ENCODE results near the gene THY1.
A peak's percentile ranks its signal among the peaks of the same experiment; 100 is the strongest.

The THY1 gene

GRCh38 chr11:119372260-119373058 is 50.5 kb downstream of the THY1 start:
- Histone ChIP-seq H3K27ac (ENCODE audit: low read depth, low read length) (no peak overlapping the region), H3K9ac (ENCODE audit: low read length in 5 of 5) (no peak overlapping the region), H3K4me1 (ENCODE audit: control insufficient read depth in 5 of 5, insufficient read depth in 5 of 5, low read length in 5 of 5) (peaks cover 18 to 80% (median 63%) of the 10 kb centered on the region in 5 donors)

GRCh38 chr11:119371778-119372182 is 51.2 kb downstream of the THY1 start:
- Histone ChIP-seq H3K9me3 (ENCODE audit: control insufficient read depth in 5 of 5, low read length in 5 of 5) (no peaks in the 10 kb centered on the region), H3K9ac (ENCODE audit: low read length in 5 of 5) (no peak overlapping the region), H3K4me3 (ENCODE audit: low read depth in 1 of 5, low read length in 5 of 5) (no peak overlapping the region), H3K27me3 (ENCODE audit: control insufficient read depth in 5 of 5, insufficient read depth in 4 of 5, low read length in 5 of 5) (peaks cover 0 to 12% (median 7%) of the 10 kb centered on the region in 5 donors), H3K4me1 (ENCODE audit: control insufficient read depth in 5 of 5, insufficient read depth in 5 of 5, low read length in 5 of 5) (peaks cover 20 to 80% (median 63%) of the 10 kb centered on the region in 5 donors), H3K27ac (ENCODE audit: low read depth, low read length) (no peak overlapping the region), H3K36me3 (ENCODE audit: control insufficient read depth in 5 of 5, insufficient read depth in 5 of 5, low read length in 5 of 5) (no peaks in the 10 kb centered on the region)

More at GRCh38 chr11:119372260-119373058, 50.5 kb downstream of the THY1 start:
- H3K9me3 ChIP-seq (ENCODE audit: control insufficient read depth in 5 of 5, low read length in 5 of 5): no peaks in the 10 kb centered on the region
- peaks cover 0 to 6% (median 2%) of the 10 kb centered on the region in 5 donors for H3K27me3 ChIP-seq (ENCODE audit: control insufficient read depth in 5 of 5, insufficient read depth in 4 of 5, low read length in 5 of 5)
- no peak overlapping the region for H3K4me3 ChIP-seq (ENCODE audit: low read depth in 1 of 5, low read length in 5 of 5)
- H3K36me3 ChIP-seq (ENCODE audit: control insufficient read depth in 5 of 5, insufficient read depth in 5 of 5, low read length in 5 of 5): no peaks in the 10 kb centered on the region

- H3K4me3 ChIP-seq (ENCODE audit: low read depth in 1 of 5, low read length in 5 of 5): no peak overlapping the region
- no peaks in the 10 kb centered on the region for H3K9me3 ChIP-seq (ENCODE audit: control insufficient read depth in 5 of 5, low read length in 5 of 5)
- H3K36me3 ChIP-seq (ENCODE audit: control insufficient read depth in 5 of 5, insufficient read depth in 5 of 5, low read length in 5 of 5): no peaks in the 10 kb centered on the region
- H3K9ac ChIP-seq (ENCODE audit: low read length in 5 of 5): peak overlapping the region in 1 of 5 donors; percentile 14
- no peak overlapping the region for H3K27ac ChIP-seq (ENCODE audit: low read depth, low read length)
- H3K4me1 ChIP-seq (ENCODE audit: control insufficient read depth in 5 of 5, insufficient read depth in 5 of 5, low read length in 5 of 5): peaks cover 16 to 76% (median 59%) of the 10 kb centered on the region in 5 donors
- peaks cover 0 to 14% (median 9%) of the 10 kb centered on the region in 5 donors for H3K27me3 ChIP-seq (ENCODE audit: control insufficient read depth in 5 of 5, insufficient read depth in 4 of 5, low read length in 5 of 5)
Measured at GRCh38 chr11:119371067-119371601, 51.8 kb downstream of the THY1 start.

- peaks cover under 1 to 15% (median 11%) of the 10 kb centered on the region in 5 donors for H3K27me3 ChIP-seq (ENCODE audit: control insufficient read depth in 5 of 5, insufficient read depth in 4 of 5, low read length in 5 of 5)
- no peaks in the 10 kb centered on the region for H3K9me3 ChIP-seq (ENCODE audit: control insufficient read depth in 5 of 5, low read length in 5 of 5)
- no peaks in the 10 kb centered on the region for H3K36me3 ChIP-seq (ENCODE audit: control insufficient read depth in 5 of 5, insufficient read depth in 5 of 5, low read length in 5 of 5)
- no peak overlapping the region for H3K9ac ChIP-seq (ENCODE audit: low read length in 5 of 5)
- no peak overlapping the region for H3K4me3 ChIP-seq (ENCODE audit: low read depth in 1 of 5, low read length in 5 of 5)
- peaks cover 16 to 70% (median 54%) of the 10 kb centered on the region in 5 donors for H3K4me1 ChIP-seq (ENCODE audit: control insufficient read depth in 5 of 5, insufficient read depth in 5 of 5, low read length in 5 of 5)
- H3K27ac ChIP-seq (ENCODE audit: low read depth, low read length): no peak overlapping the region
Measured at GRCh38 chr11:119370486-119371046, 52.4 kb downstream of the THY1 start.

- no peak overlapping the region for H3K4me3 ChIP-seq (ENCODE audit: low read depth in 1 of 5, low read length in 5 of 5)
- H3K36me3 ChIP-seq (ENCODE audit: control insufficient read depth in 5 of 5, insufficient read depth in 5 of 5, low read length in 5 of 5): no peaks in the 10 kb centered on the region
- no peak overlapping the region for H3K27ac ChIP-seq (ENCODE audit: low read depth, low read length)
- H3K4me1 ChIP-seq (ENCODE audit: control insufficient read depth in 5 of 5, insufficient read depth in 5 of 5, low read length in 5 of 5): peaks cover 9 to 62% (median 44%) of the 10 kb centered on the region in 5 donors
- no peak overlapping the region for H3K9ac ChIP-seq (ENCODE audit: low read length in 5 of 5)
- no peaks in the 10 kb centered on the region for H3K9me3 ChIP-seq (ENCODE audit: control insufficient read depth in 5 of 5, low read length in 5 of 5)
- peaks cover 10 to 26% (median 24%) of the 10 kb centered on the region in 5 donors for H3K27me3 ChIP-seq (ENCODE audit: control insufficient read depth in 5 of 5, insufficient read depth in 4 of 5, low read length in 5 of 5)
Measured at GRCh38 chr11:119369132-119369925, 53.6 kb downstream of the THY1 start.

- H3K9me3 ChIP-seq (ENCODE audit: control insufficient read depth in 5 of 5, low read length in 5 of 5): no peaks in the 10 kb centered on the region
- no peaks in the 10 kb centered on the region for H3K36me3 ChIP-seq (ENCODE audit: control insufficient read depth in 5 of 5, insufficient read depth in 5 of 5, low read length in 5 of 5)
- peaks cover 10 to 29% (median 24%) of the 10 kb centered on the region in 5 donors for H3K27me3 ChIP-seq (ENCODE audit: control insufficient read depth in 5 of 5, insufficient read depth in 4 of 5, low read length in 5 of 5)
- peak overlapping the region in 1 of 5 donors; percentile 1 for H3K4me3 ChIP-seq (ENCODE audit: low read depth in 1 of 5, low read length in 5 of 5)
- peaks cover 9 to 60% (median 40%) of the 10 kb centered on the region in 5 donors for H3K4me1 ChIP-seq (ENCODE audit: control insufficient read depth in 5 of 5, insufficient read depth in 5 of 5, low read length in 5 of 5)
- peak overlapping the region in 1 of 5 donors; percentile 35 for H3K9ac ChIP-seq (ENCODE audit: low read length in 5 of 5)
- H3K27ac ChIP-seq (ENCODE audit: low read depth, low read length): no peak overlapping the region
Measured at GRCh38 chr11:119368121-119369034, 54.6 kb downstream of the THY1 start.

GRCh38 chr11:119367661-119368120 is 55.3 kb downstream of the THY1 start:
- Histone ChIP-seq H3K36me3 (ENCODE audit: control insufficient read depth in 5 of 5, insufficient read depth in 5 of 5, low read length in 5 of 5) (no peaks in the 10 kb centered on the region), H3K4me1 (ENCODE audit: control insufficient read depth in 5 of 5, insufficient read depth in 5 of 5, low read length in 5 of 5) (peaks cover 9 to 66% (median 42%) of the 10 kb centered on the region in 5 donors), H3K4me3 (ENCODE audit: low read depth in 1 of 5, low read length in 5 of 5) (no peak overlapping the region), H3K9ac (ENCODE audit: low read length in 5 of 5) (no peak overlapping the region), H3K27me3 (ENCODE audit: control insufficient read depth in 5 of 5, insufficient read depth in 4 of 5, low read length in 5 of 5) (peaks cover 10 to 29% (median 24%) of the 10 kb centered on the region in 5 donors), H3K27ac (ENCODE audit: low read depth, low read length) (no peak overlapping the region), H3K9me3 (ENCODE audit: control insufficient read depth in 5 of 5, low read length in 5 of 5) (no peaks in the 10 kb centered on the region)
